ENCODE data around the gene NOB1. TPM values are rescaled to one million over a fixed set of nuclear protein-coding genes. Genes with fewer than 3 reads are reported as not detected.

The NOB1 gene
- total and polyA plus RNA-seq, 7 donors = 21.0 to 49.1 (median 36.0) TPM

GRCh38 chr16:69748694-69749345 lies 5.9 kb downstream of the NOB1 start:
- Histone ChIP-seq H3K4me1 (peaks cover 0 to 15% (median 15%) of the 10 kb centered on the region in 4 donors), H3K36me3 (peaks cover 29 to 84% (median 63%) of the 10 kb centered on the region in 4 donors)

GRCh38 chr16:69747115-69747514 lies 7.6 kb downstream of the NOB1 start:
- Histone ChIP-seq H3K4me3 (no peak overlapping the region), H3K27me3 (no peaks in the 10 kb centered on the region), H3K4me1 (no peaks in the 10 kb centered on the region), H3K36me3 (peaks cover 33 to 100% (median 74%) of the 10 kb centered on the region in 4 donors), H3K27ac (no peak overlapping the region), H3K9me3 (no peaks in the 10 kb centered on the region)
- WGBS, 2 donors = 93 to 94% methylated on average over 8 of the region's 8 CpGs
- no peak for DNase-seq
- intact Hi-C loops (cut with DNase I) = loop anchor here (10.0 kb wide), 1 partner anchor 998 kb away; no protein-coding TSS in a partner anchor
- no peak for TF ChIP-seq POLR2AphosphoS5 (IDR thresholded peaks at IDR 0.05)
- TF ChIP-seq POLR2A (IDR thresholded peaks at IDR 0.05) = no peak

More at GRCh38 chr16:69748694-69749345, 5.9 kb downstream of the NOB1 start:
- intact Hi-C loops (cut with DNase I) = loop anchor here (10.0 kb wide), 1 partner anchor 996 kb away; no protein-coding TSS in a partner anchor
- H3K4me3 ChIP-seq = no peak overlapping the region
- H3K27me3 ChIP-seq = no peaks in the 10 kb centered on the region
- H3K27ac ChIP-seq = no peak overlapping the region
- DNase-seq = no peak
- WGBS, 2 donors = 85 to 91% methylated on average over 20 of the region's 20 CpGs
- TF ChIP-seq EP300 (IDR thresholded peaks at IDR 0.05) (no peak), POLR2AphosphoS5 (IDR thresholded peaks at IDR 0.05) (no peak), POLR2A (IDR thresholded peaks at IDR 0.05) (no peak), CTCF (IDR thresholded peaks at IDR 0.05) (no peak)
- H3K9me3 ChIP-seq = no peaks in the 10 kb centered on the region

GRCh38 chr16:69745959-69746358 lies 8.8 kb downstream of the NOB1 start:
- H3K27ac ChIP-seq = no peak overlapping the region
- H3K4me1 ChIP-seq = peaks cover 0 to 8% (median 0%) of the 10 kb centered on the region in 4 donors
- WGBS, 2 donors = 81 to 90% methylated on average over 10 of the region's 10 CpGs
- no peaks in the 10 kb centered on the region for H3K27me3 ChIP-seq
- no peak for TF ChIP-seq POLR2A (IDR thresholded peaks at IDR 0.05)
- no peak for TF ChIP-seq EP300 (IDR thresholded peaks at IDR 0.05)
- TF ChIP-seq CTCF (IDR thresholded peaks at IDR 0.05) = no peak
- no peaks in the 10 kb centered on the region for H3K9me3 ChIP-seq
- intact Hi-C loops (cut with DNase I) = loop anchor here (10.0 kb wide), 1 partner anchor 999 kb away; no protein-coding TSS in a partner anchor
- no peak overlapping the region for H3K4me3 ChIP-seq
- H3K36me3 ChIP-seq = peaks cover 40 to 100% (median 78%) of the 10 kb centered on the region in 4 donors
- DNase-seq = no peak

- no peak for DNase-seq
- intact Hi-C loops (cut with DNase I) = loop anchor here (10.0 kb wide), 1 partner anchor 1000 kb away; no protein-coding TSS in a partner anchor
- Histone ChIP-seq H3K9me3 (no peaks in the 10 kb centered on the region), H3K4me1 (peaks cover 0 to 8% (median 0%) of the 10 kb centered on the region in 4 donors), H3K4me3 (no peak overlapping the region), H3K36me3 (peaks cover 33 to 100% (median 77%) of the 10 kb centered on the region in 4 donors), H3K27ac (no peak overlapping the region), H3K27me3 (no peaks in the 10 kb centered on the region)
- WGBS, 2 donors = 96% methylated on average over 11 of the region's 11 CpGs
- TF ChIP-seq POLR2AphosphoS5 (IDR thresholded peaks at IDR 0.05) = no peak
- TF ChIP-seq EP300 (IDR thresholded peaks at IDR 0.05) = no peak
- TF ChIP-seq POLR2A (IDR thresholded peaks at IDR 0.05) = no peak
- TF ChIP-seq CTCF (IDR thresholded peaks at IDR 0.05) = no peak
Observed at GRCh38 chr16:69745232-69745612, 9.5 kb downstream of the NOB1 start.

GRCh38 chr16:69744363-69745231 lies 10.1 kb downstream of the NOB1 start:
- Histone ChIP-seq H3K4me1 (peaks cover 0 to 8% (median 0%) of the 10 kb centered on the region in 4 donors), H3K36me3 (peaks cover 32 to 100% (median 77%) of the 10 kb centered on the region in 4 donors), H3K27ac (no peak overlapping the region), H3K4me3 (no peak overlapping the region), H3K9me3 (no peaks in the 10 kb centered on the region), H3K27me3 (no peaks in the 10 kb centered on the region)
- intact Hi-C loops (cut with DNase I) = loop anchor here (10.0 kb wide), 1 partner anchor 1000 kb away; no protein-coding TSS in a partner anchor
- DNase-seq = no peak
- TF ChIP-seq POLR2A (IDR thresholded peaks at IDR 0.05) (no peak), POLR2AphosphoS5 (IDR thresholded peaks at IDR 0.05) (no peak), CTCF (IDR thresholded peaks at IDR 0.05) (no peak), EP300 (IDR thresholded peaks at IDR 0.05) (no peak)
- WGBS, 2 donors = 95 to 96% methylated on average over 35 of the region's 35 CpGs

Data from sigmoid colon (tissue), 7 donors.